Left ventricle myocardium inferior (tissue), 1 donor: ENCODE measurements around the gene CLC. TPM values are rescaled to one million over a fixed set of nuclear protein-coding genes. Genes with fewer than 3 reads are reported as not detected.
"Not testable (repeated sequence)": the region's sequence is repeated elsewhere in the genome, so short reads cannot be mapped to it uniquely, and the experiment has no call there.

Experiments used
- DNase-seq: peaks from one replicate; pipeline ENCODE4 v3.0.0-alpha.2; 2020
- H3K27ac ChIP-seq: fragments of 200-600 bp; replicated peaks from 2 replicates; pipeline ENCODE4 v1.8.0; 2021
- H3K27me3 ChIP-seq: fragments of 200-600 bp; 2 replicates; pipeline ENCODE4 v1.8.0; 2021; ENCODE audit warnings: low read depth
- H3K36me3 ChIP-seq: fragments of 200-600 bp; 2 replicates; pipeline ENCODE4 v1.8.0; 2021
- H3K4me1 ChIP-seq: fragments of 200-600 bp; 2 replicates; pipeline ENCODE4 v1.8.0; 2021
- H3K4me3 ChIP-seq: fragments of 200-600 bp; 2 replicates; pipeline ENCODE4 v1.8.0; 2021; ENCODE audit warnings: mild to moderate bottlenecking, moderate library complexity
- H3K9me3 ChIP-seq: fragments of 200-600 bp; replicated peaks from 2 replicates; pipeline ENCODE4 v1.8.0; 2021
- CTCF ChIP-seq: fragments of 200-600 bp; IDR thresholded peaks from 2 replicates; pipeline ENCODE4 v1.8.0; 2021; ENCODE audit warnings: antibody characterized with exemption, mild to moderate bottlenecking, borderline replicate concordance
- intact Hi-C: fragments of 100-400 bp; cut with micrococcal nuclease; formaldehyde crosslinking; loops from one replicate; pipeline ENCODE4 v1.11.0; 2022
- total RNA-seq: library from RNA; stranded (reverse); fragmentation: NEBNext Ultra II Directional; extraction: Animal tissue kit (Norgen Biotek cat#: 25700); gene quantifications from one replicate; pipeline ENCODE4 v1.2.1, GENCODE V29; 2021
- donor health status: DM: no; HTN: yes; CAD: no; lungs with severe emphysema.

The CLC gene
- total RNA-seq, 1 donor from 2014 or later, result not detected

- no peak overlapping the region for H3K4me3 ChIP-seq
- H3K36me3 ChIP-seq, result no peaks in the 10 kb centered on the region
- no peak for TF ChIP-seq CTCF
- no peak overlapping the region for H3K27ac ChIP-seq
- DNase-seq, result no peak
- intact Hi-C loops, result no loop called here
- H3K27me3 ChIP-seq, result peaks cover 80% of the 10 kb centered on the region
- no peaks in the 10 kb centered on the region for H3K9me3 ChIP-seq
- no peaks in the 10 kb centered on the region for H3K4me1 ChIP-seq
Observed at GRCh38 chr19:39701291-39701690, 36.5 kb downstream of the CLC start.

DNA sequence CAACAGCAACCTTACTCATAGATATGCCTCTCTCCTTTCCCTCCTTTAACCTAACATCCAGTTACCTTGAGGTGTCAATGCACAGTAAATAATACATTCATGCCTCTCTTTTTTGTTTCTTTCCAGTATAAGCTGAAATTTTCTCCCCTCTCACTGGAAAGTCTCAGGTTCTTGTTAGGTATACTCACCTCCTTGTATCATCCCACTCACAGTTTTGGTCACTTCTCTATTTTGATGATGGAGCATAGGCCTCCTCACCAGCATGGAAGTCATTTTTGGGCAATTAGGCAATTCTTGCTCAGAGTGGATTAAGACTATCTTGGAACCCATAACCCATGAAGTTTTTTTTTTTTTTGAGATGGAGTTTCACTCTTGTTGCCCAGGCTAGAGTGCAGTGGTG is 39.3 kb downstream of the CLC start:
- intact Hi-C loops, result no loop called here
- H3K36me3 ChIP-seq, result no peaks in the 10 kb centered on the region
- no peaks in the 10 kb centered on the region for H3K9me3 ChIP-seq
- TF ChIP-seq CTCF, result no peak
- H3K4me1 ChIP-seq, result no peaks in the 10 kb centered on the region
- DNase-seq, result no peak
- H3K4me3 ChIP-seq, result no peak overlapping the region
- H3K27me3 ChIP-seq, result peaks cover 93% of the 10 kb centered on the region
- H3K27ac ChIP-seq, result no peak overlapping the region

- H3K36me3 ChIP-seq, result no peaks in the 10 kb centered on the region
- intact Hi-C loops, result no loop called here
- no peak overlapping the region for H3K4me3 ChIP-seq
- no peaks in the 10 kb centered on the region for H3K4me1 ChIP-seq
- no peak for DNase-seq
- H3K27ac ChIP-seq, result no peak overlapping the region
- H3K9me3 ChIP-seq, result no peaks in the 10 kb centered on the region
- no peak for TF ChIP-seq CTCF
- H3K27me3 ChIP-seq, result peaks cover 92% of the 10 kb centered on the region
Observed at GRCh38 chr19:39696387-39696786, 41.4 kb downstream of the CLC start.

GRCh38 chr19:39695759-39696158 is 42.1 kb downstream of the CLC start:
- DNase-seq, result no peak
- TF ChIP-seq CTCF, result no peak
- Histone ChIP-seq H3K36me3 (no peaks in the 10 kb centered on the region), H3K9me3 (no peaks in the 10 kb centered on the region), H3K27me3 (peaks cover 92% of the 10 kb centered on the region), H3K27ac (no peak overlapping the region), H3K4me1 (no peaks in the 10 kb centered on the region), H3K4me3 (no peak overlapping the region)
- intact Hi-C loops, result no loop called here

GRCh38 chr19:39692822-39693221 is 45.0 kb downstream of the CLC start:
- Histone ChIP-seq H3K4me1 (no peaks in the 10 kb centered on the region), H3K9me3 (peaks cover 12% of the 10 kb centered on the region), H3K27ac (no peak overlapping the region), H3K4me3 (no peak overlapping the region), H3K27me3 (peaks cover 90% of the 10 kb centered on the region), H3K36me3 (no peaks in the 10 kb centered on the region)
- no peak for DNase-seq
- no peak for TF ChIP-seq CTCF
- intact Hi-C loops, result no loop called here

- Histone ChIP-seq H3K9me3 (peaks cover 12% of the 10 kb centered on the region), H3K4me3 (no peak overlapping the region), H3K27me3 (peaks cover 87% of the 10 kb centered on the region), H3K36me3 (no peaks in the 10 kb centered on the region), H3K27ac (no peak overlapping the region), H3K4me1 (no peaks in the 10 kb centered on the region)
- TF ChIP-seq CTCF, result no peak
- intact Hi-C loops, result no loop called here
- DNase-seq, result no peak
Observed at GRCh38 chr19:39692166-39692565, 45.7 kb downstream of the CLC start.

GRCh38 chr19:39688637-39689036 is 49.2 kb downstream of the CLC start:
- peaks cover 75% of the 10 kb centered on the region for H3K27me3 ChIP-seq
- DNase-seq, H3K4me1 ChIP-seq, intact Hi-C loops, H3K4me3 ChIP-seq, H3K36me3 ChIP-seq, H3K27ac ChIP-seq: not testable (repeated sequence)
- peaks cover 12% of the 10 kb centered on the region for H3K9me3 ChIP-seq
